GM12873 (cell line): ENCODE data around the gene SIK2.

Source experiments
- TF ChIP-seq, protein P1 (sequence below): IDR thresholded peaks from 2 replicates; pipeline ENCODE4 v1.5.1; 2012; ENCODE audit warnings: low read depth, mild to moderate bottlenecking, moderate library complexity, low read length, control low read depth; ENCODE audit not compliant: insufficient read depth; ENCODE audit errors: missing control alignments

Gene SIK2

DNA sequence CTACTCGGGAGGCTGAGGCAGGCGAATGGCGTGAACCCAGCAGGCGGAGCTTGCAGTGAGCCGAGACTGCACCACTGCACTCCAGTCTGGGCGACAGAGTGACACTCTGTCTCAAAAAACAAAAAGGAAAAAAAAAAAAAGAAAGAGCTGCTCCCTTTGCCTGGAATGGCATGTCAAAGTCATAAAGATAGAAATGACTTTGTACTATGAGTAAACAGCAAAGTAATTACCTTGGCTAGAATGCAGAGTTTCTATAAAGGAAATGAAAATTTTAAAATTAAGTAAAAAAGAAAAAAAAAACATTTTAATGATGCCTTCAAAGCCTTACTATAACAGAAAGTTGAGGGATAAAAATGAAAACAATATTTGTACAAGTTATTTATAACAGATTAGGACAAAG, 153.8 kb downstream of the SIK2 start:
- TF ChIP-seq, protein P1, sequence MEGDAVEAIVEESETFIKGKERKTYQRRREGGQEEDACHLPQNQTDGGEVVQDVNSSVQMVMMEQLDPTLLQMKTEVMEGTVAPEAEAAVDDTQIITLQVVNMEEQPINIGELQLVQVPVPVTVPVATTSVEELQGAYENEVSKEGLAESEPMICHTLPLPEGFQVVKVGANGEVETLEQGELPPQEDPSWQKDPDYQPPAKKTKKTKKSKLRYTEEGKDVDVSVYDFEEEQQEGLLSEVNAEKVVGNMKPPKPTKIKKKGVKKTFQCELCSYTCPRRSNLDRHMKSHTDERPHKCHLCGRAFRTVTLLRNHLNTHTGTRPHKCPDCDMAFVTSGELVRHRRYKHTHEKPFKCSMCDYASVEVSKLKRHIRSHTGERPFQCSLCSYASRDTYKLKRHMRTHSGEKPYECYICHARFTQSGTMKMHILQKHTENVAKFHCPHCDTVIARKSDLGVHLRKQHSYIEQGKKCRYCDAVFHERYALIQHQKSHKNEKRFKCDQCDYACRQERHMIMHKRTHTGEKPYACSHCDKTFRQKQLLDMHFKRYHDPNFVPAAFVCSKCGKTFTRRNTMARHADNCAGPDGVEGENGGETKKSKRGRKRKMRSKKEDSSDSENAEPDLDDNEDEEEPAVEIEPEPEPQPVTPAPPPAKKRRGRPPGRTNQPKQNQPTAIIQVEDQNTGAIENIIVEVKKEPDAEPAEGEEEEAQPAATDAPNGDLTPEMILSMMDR = no peak

DNA sequence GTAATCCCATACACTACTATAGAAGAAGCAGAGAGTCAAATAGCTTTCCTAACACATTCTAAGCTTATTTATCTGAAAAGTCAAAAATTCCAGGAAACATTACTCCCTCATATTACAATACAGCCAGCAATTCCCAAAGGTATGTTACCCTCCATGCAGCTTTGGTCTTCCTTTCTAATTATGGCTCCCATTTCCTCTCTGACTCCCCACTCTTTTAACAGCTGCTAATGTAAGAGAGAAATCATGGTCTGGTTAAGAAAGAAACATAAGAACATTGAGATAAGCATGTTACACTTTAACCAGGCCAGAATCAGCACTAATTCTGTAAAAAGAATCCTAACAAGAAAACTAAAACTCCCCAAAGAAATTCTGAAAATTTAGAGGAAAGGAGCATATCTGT, 157.1 kb downstream of the SIK2 start:
- TF ChIP-seq, protein P1 = no peak

DNA sequence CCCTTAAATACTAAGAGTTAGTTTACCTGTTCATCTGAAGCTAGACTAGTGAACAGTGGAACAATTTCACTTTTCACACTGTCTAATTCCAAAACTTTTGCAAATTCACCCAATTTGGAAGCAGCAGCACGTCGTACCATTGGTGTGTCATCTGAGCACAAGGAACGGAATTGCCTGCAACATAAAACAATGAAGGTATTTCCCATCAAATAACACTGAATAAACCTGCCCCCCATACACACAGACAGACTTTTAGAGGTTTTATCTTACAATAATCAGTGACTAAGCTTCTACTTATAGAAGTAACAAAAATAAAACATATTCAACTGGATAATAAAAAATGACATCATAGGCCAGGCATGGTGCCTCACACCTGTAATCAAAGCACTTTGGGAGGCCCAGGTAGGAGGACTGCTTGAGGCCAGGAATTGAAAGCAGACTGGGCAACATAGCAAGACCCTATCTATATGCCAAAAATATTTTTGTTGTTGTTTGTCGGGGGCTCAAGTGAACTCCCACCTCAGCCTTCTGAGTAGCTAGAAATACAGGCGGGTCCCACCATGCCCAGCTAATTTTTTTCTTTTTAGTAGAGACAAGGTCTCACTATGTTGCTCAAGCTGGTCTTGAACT, 157.6 kb downstream of the SIK2 start:
- TF ChIP-seq, protein P1 = no peak

DNA sequence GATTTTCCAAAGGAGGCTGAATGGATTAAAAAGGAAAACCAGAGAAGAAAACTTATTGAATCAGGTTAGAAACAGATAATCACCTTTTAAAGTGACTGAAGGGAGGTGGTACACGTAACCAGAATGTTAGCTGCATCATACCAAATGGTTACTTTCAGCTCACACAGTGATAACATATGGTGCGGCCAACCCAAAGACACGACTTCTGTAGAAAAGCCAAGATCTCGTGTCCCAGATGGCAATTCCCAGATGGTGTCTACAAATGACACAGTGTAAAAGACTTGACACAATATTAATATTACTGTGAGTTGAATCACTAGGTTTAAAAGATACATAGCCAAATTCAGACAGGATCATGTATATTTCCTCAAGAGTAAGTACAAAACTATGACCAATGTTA, 158.8 kb downstream of the SIK2 start:
- TF ChIP-seq, protein P1 = no peak

DNA sequence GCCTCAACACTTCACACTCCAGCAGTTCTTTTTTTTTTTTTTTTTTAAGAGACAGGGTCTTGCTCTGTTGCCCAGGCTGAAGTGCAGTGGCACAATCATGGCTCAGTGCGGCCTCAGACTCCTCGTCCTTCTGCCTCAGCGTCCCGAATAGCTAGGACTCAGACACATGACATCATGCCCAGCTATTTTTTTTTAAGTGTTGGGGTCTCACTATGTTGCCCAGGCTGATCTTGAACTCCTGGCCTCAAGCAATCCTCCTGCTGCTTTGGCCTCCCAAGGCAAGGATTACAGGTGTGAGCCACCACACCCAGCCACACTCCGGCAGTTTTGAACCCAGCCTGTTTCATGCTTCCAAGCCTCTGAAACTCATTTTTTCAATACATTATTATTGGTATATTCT, 160.3 kb downstream of the SIK2 start:
- TF ChIP-seq, protein P1 = no peak

DNA sequence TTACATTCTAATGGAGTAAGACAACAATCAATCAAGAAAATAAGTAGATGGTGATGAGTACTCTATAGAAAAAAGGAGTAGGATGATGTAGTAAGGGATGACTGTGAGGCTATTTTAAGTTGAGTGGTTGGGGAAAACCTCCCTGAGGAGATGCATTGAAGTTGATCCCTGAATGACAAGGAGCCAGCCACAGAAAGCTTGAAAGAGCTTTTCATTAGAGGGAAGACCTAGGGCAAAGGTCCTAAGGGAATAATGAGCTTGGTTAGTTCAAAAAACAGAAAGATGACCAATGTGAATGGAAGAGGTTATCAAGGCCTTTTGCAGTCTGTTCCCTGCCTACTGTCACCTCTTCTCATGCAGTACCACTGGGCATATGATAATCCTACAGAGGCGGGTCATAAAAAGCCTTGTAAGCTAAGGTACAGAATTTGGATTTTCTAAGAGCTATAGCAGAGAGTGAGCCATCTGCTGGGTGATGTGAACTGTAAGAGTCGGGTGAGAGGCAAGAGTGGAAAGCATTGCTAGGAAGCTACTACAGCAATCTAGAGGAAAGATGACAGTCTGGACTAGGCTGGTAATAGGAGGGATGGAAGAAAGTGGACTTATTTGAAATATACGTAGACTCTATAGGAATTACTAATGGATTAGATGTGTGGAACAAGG, 160.9 kb downstream of the SIK2 start:
- TF ChIP-seq, protein P1 = no peak

DNA sequence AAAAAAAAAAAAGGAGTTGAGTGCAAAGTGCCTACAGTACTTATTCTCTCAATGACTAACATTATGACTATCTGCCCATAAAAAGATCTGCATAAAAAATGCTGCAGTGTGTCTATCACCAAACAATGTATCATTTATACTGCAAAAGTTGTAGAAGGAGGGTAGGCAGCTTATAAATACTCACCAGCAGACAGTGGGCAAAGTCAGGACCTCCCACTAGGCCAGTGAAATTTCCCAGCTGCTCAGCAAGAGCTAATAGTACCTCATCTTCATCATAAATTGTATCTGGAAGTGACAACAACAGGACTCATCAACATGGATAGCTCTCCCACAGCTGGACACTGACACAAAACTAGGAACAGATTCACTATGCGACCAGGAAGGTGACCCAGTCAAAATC, 162.4 kb downstream of the SIK2 start:
- TF ChIP-seq, protein P1 = no peak
